SHP77 (cell line): ENCODE results near the gene UBAP1.
"Not testable (repeated sequence)": the region's sequence is repeated elsewhere in the genome, so short reads cannot be mapped to it uniquely, and the experiment has no call there.

Source experiments
- DNase-seq, 2 experiments: peaks; one replicate each; lab custom pipeline; 2025; lab: John Stamatoyannopoulos, UW

UBAP1 gene

DNA sequence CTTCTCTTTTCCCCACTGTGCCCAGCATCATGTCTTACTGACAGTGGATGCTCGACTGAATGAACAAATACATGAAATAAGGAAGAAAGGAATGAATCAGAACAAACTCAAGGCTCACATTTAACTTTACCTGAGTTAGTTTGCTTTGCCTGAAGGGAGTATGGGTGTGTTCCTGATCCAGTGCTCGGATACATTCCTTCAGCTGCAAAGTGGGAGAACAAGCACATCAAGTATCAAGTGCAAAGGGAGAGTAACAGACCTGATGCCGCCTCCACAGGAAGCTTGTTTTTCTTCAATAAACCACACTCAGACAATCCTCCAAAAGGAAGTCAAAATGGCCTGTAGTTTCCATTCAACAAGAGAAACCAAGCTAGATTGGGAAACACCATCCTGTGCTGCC is 84.1 kb downstream of the UBAP1 start:
- no peak for DNase-seq

DNA sequence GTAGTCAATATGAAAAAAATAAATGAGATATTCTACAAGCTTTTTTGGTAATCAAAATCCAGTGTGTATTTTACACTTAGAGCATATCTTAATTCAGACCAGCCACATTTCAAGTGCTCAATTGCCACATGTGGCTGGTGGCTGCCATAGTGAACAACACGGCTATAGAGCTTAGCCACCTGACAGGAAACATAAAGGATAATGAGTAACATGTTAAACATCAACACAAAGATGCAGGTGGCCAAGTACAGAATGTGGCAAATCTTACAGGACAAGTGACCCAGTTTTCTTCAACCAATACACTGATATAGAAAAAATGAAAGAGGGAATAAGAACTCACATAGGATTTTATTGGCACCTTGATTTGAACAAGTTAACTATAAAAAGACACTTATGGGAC is 88.8 kb downstream of the UBAP1 start:
- no peak for DNase-seq

DNA sequence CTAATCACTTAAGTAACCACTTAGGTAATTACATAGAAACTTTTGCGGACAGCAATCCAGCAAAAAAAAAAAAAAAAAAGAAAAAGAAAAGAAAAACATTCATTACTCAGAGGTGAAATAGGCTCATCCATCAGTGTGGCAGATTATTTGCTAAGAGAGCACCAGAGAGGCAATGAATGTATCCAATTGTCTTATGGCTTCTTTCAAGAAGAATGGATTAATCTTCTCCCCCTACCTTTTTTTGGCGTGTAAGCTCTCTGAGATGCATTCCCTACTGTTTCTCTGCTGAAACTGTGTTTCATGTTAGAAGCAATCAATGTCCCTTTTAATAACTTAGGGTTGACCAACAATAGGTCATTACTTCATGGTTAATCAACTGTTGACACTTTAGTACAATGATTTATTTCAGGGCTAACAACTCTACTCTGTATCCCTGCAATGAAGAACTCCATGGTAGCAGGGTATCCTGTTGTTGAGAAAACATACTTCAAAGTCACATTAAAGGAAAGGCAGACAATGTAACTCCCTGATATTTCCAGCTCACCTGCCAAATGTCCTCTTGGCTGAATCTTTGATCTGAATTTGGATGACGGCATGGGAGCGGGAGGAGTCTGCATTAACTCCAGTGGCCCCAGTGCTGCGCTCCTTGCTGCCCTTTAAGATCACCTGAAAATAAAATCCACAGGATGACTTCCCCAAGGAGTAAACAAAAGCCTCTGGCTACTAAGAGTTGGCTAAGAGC is 92.6 kb downstream of the UBAP1 start:
- DNase-seq, result no peak

DNA sequence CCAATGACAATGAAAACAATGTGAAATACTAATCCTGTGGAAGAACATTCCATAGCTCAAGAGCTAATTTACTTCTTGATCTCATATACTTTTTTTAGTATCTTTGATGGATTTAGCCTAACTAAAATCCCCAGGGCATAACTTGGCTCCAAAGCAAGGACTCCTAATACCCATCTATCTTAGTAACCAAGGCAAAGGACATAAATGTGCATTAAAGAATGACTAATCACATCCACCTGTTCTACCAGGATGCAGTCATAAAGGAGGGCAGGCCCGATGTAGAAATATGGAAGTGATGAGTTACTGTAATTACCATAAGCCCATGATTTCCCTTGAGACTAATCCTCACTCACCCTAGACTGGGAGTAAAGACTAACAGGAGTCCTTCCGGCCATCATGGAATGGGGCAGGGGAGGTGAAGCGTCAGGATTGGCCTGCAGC is 93.3 kb downstream of the UBAP1 start:
- DNase-seq, result no peak

DNA sequence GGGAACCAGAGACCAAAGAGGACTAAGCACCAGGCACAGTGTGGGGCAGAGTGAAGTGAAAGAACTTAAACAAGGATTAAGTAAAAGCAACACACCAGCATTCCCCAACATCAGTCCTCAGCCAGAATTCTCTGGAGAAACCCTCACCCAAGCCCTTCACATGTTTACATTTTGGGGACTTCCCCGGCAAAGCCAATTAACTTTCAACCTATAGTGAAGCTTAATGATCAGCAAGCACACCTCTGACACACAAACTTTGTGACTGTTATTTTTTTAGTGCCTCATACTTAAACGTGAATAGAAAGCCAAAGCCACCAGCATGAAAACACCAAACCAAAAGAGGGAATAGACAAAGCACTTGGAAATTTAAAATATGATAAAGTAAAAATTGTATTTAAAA is 94.7 kb downstream of the UBAP1 start:
- DNase-seq, result not testable (repeated sequence)

DNA sequence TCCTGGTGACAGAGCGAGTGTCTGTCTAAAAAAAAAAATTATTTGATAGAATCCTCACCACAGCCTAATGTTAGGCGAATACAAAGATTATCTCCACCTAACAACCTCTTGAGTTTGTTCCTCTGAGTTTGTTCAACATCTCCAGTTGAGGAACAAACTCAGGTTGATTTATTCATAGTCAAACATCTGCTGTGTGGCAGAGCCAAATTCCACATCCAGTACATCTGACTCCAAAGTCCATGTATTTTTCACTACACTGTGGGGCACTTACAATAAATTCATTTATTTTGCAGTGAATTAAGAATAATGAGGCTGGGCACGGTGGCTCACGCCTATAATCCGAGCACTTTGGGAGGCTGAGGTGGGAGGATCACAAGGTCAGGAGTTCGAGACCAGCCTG is 97.0 kb downstream of the UBAP1 start:
- DNase-seq, result no peak

DNA sequence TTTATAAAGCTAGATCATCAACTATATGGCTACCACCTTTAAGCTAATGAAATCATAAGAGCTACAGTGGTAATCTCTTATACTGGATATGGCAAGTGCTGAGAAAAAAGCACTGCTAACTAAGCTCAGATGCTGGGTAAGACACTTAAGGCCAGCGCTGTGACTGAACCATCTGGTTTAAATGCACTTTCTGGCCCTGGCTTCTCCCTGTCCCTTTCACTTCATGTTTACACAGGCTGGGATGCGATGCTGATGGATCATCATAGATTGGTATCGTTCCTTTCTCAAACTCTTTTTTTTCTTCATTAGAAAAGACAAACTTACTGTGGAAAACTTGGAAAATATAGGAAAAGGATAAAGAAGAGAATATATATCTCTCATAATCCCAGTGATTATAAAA is 97.9 kb downstream of the UBAP1 start:
- DNase-seq, result no peak

DNA sequence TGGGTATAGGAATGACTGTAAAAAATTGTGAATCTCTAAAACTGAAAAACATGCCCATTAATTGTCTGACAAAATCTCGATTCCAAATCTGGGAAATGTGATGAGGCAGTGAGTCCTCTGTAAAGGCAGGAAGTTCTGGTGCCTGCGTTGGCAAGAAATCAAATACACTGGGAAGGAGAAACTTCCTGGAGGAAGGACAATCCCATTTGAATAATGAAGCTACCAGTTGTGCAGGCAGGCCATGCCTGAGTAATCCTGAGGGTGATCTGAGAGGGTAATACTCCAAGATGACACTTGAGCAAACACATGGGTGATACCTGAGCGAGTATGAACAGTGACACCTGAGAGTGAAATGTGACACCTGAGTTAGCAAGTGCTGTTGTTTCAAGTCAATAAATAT is 100.6 kb downstream of the UBAP1 start:
- DNase-seq, result no peak

DNA sequence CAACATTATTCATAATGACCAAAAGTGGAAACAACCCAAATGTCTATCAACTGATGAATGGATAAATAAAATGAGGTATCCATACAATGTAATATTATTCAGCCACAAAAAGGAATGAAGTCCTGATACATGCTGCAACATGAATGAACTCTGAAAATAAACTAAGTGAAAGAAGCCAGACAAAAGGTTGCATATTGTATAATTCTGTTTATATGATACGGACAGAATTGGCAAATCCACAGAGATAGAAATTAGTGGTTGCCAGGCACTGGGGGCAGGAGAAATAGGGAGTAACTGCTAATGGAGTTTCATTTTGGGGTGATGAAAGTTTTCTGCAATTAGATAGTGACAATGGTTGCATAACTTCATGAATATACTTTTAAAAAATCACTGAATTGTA is 103.3 kb downstream of the UBAP1 start:
- no peak for DNase-seq

DNA sequence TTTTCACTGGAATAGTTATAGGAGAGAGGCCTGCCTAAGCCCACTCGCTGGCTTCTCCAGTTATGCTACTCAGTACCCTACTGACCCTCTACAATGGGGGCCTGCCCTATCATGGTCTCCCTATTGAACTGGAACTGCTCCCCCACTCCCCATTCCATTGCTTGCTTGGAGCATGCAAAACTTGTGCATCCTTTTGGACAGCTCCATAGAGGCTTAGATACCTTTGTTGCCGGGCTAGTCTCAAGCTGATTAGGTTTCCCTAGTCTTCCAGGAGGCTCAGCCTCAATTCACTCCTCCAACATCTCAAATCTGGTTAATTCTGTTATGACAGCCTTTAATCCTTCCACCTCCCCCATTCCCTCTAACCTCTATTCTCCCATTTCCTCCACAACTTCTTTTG is 110.3 kb downstream of the UBAP1 start:
- no peak for DNase-seq

DNA sequence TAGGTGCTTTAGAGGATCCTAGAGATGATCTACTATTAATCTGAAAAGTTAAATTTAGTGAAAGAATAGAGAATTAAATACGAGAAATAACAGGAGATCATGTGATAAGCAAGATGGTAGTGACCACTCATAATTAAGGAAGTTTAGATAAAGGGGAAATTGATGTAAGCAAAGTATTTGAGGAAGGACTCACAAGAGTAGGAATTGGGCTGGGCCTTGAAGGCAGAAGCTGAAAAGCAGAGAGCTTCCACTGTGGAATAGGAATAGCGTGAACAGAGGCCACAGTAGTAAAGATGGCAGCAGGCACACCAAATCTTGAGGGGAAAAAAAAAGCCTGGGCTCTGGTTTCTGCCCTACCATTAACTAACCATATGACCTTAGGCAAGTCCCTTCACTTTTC is 112.2 kb downstream of the UBAP1 start:
- no peak for DNase-seq

DNA sequence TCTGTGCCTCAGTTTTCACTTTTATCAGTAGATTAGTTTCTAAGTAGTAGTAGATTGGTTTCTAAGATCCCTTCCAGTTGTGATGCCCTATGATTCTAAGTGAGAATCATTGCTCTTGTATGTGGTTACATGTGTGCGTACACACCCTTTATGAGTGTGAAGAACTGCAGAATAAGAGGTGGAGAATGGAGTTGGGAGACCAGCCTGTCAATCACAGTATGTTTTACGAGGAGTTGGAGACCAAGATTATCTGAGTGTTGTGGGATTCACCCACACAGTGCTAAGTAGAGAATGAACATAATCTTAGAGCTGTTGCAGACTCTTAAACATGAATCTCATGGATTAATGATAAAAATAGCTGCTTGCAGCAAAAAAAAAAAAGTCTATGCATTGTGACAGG is 112.6 kb downstream of the UBAP1 start:
- no peak for DNase-seq

DNA sequence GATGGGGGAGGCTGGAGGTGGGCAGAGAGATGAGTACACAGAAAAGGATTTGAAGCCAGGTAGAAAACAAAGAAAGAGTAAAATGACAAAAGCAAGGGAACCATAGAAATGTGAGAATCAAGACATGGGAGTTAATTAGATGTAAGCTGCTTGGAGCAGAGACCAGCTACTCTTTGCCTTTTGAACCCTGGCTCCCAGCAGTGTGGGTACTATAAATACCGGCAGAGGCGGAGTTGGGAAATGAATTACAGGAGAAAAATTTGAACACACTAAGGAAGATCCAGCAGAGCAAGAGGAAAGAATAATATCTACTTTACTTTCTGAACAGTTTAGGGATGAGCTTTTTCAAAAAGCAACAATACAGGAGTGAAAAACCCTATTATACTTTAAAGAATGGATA is 113.7 kb downstream of the UBAP1 start:
- DNase-seq, result no peak

DNA sequence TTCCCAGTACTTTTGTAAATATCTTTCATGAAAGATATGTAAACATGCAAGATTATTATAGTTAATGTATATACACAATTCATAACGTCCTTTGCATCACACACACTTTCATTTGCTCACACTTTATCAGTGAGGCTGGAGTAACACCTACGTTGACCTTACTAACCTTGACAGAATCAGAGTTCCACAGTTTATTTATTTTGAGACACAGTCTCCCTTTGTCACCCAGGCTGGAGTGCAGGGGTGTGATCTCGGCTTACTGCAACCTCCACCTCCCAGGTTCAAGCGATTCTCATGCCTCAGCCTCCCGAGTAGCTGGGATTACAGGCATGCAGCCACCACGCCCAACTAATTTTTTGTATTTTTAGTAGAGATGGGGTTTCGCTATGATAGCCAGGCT is 122.2 kb downstream of the UBAP1 start:
- DNase-seq, result not testable (repeated sequence)
